Keratinocyte (primary cell): ENCODE measurements around the gene ZFP69. TPM values are rescaled to one million over a fixed set of nuclear protein-coding genes. Genes with fewer than 3 reads are reported as not detected.
"Not testable (repeated sequence)": the region's sequence is repeated elsewhere in the genome, so short reads cannot be mapped to it uniquely, and the experiment has no call there.

Experiments
- DNase-seq: peaks from one replicate; pipeline ENCODE4 v3.0.0-alpha.2; 2011; ENCODE audit warnings: low read depth, missing footprints, low spot score
- FAIRE-seq: peaks from 2 replicates; lab custom pipeline; 2011; peaks lifted over from hg19 to GRCh38; lab: Jason Lieb, UNC
- H2AFZ ChIP-seq: 2 replicates; pipeline ENCODE4 v1.6.0; 2012; ENCODE audit warnings: low read length, control low read depth, inconsistent platforms; ENCODE audit not compliant: control insufficient read depth
- H3K27ac ChIP-seq: 2 replicates; pipeline ENCODE4 v1.5.1; 2011; ENCODE audit warnings: low read length; ENCODE audit not compliant: control insufficient read depth, insufficient read depth
- H3K27me3 ChIP-seq: 3 replicates; pipeline ENCODE4 v1.6.0; 2011; ENCODE audit warnings: low read length; ENCODE audit not compliant: control insufficient read depth, insufficient read depth; ENCODE audit errors: extremely low read depth
- H3K36me3 ChIP-seq, 2 experiments: 2 replicates in 1 of 2; 3 replicates in 1 of 2; pipeline ENCODE4 v1.5.1; 2011; ENCODE audit warnings: low read length in 2 of 2, mild to moderate bottlenecking in 1 of 2; ENCODE audit not compliant: control insufficient read depth in 2 of 2, insufficient read depth in 2 of 2; ENCODE audit errors: extremely low read depth in 1 of 2
- H3K4me1 ChIP-seq: 3 replicates; pipeline ENCODE4 v1.5.1; 2011; ENCODE audit warnings: low read length; ENCODE audit not compliant: control insufficient read depth, insufficient read depth; ENCODE audit errors: extremely low read depth
- H3K4me2 ChIP-seq: 3 replicates; pipeline ENCODE4 v1.6.0; 2011; ENCODE audit warnings: low read depth, low read length; ENCODE audit not compliant: control insufficient read depth, insufficient read depth; ENCODE audit errors: extremely low read depth
- H3K4me3 ChIP-seq, 3 experiments: fragments of 200-600 bp in 1 of 3; sonication (generic) in 1 of 3; 2 replicates in 2 of 3; 3 replicates in 1 of 3; pipeline ENCODE4 v1.5.1; 2011 to 2016; ENCODE audit warnings: low read length in 3 of 3, mild to moderate bottlenecking in 3 of 3, control low read depth in 2 of 3, inconsistent platforms in 1 of 3, low read depth in 1 of 3, mixed read lengths in 1 of 3, mixed run types in 1 of 3, moderate library complexity in 1 of 3; ENCODE audit not compliant: control insufficient read depth in 2 of 3, insufficient read depth in 2 of 3; ENCODE audit errors: extremely low read depth in 1 of 3
- H3K79me2 ChIP-seq: 2 replicates; pipeline ENCODE4 v1.6.0; 2012; ENCODE audit warnings: low read length; ENCODE audit not compliant: control insufficient read depth, insufficient read depth
- H3K9ac ChIP-seq: 3 replicates; pipeline ENCODE4 v1.6.0; 2011; ENCODE audit warnings: low read length; ENCODE audit not compliant: control insufficient read depth, insufficient read depth; ENCODE audit errors: extremely low read depth
- H3K9me1 ChIP-seq: 3 replicates; pipeline ENCODE4 v1.6.0; 2011; ENCODE audit warnings: low read length; ENCODE audit not compliant: control insufficient read depth, insufficient read depth; ENCODE audit errors: extremely low read depth
- H3K9me3 ChIP-seq: 2 replicates; pipeline ENCODE4 v1.5.1; 2012; ENCODE audit warnings: low read depth, low read length; ENCODE audit not compliant: control insufficient read depth
- H4K20me1 ChIP-seq: 3 replicates; pipeline ENCODE4 v1.6.0; 2011; ENCODE audit warnings: low read length; ENCODE audit not compliant: control insufficient read depth, insufficient read depth; ENCODE audit errors: extremely low read depth
- CTCF ChIP-seq, 3 experiments: IDR thresholded peaks in 1 of 3; conservative IDR thresholded peaks in 1 of 3; optimal IDR thresholded peaks in 1 of 3; 2 replicates in 2 of 3; 3 replicates in 1 of 3; pipeline versions ENCODE3 to v1.5.1; 2011; ENCODE audit warnings: low read length in 3 of 3, mild to moderate bottlenecking in 3 of 3, moderate library complexity in 2 of 3, control low read depth in 1 of 3, inconsistent platforms in 1 of 3; ENCODE audit not compliant: insufficient read depth in 2 of 3; ENCODE audit errors: extremely low read depth in 1 of 3
- EZH2 ChIP-seq: IDR thresholded peaks from one replicate; pipeline ENCODE4 v1.6.1; 2012; ENCODE audit warnings: inconsistent platforms, mild to moderate bottlenecking, low read length, moderate library complexity
- dilution Hi-C: fragments of 300-500 bp; cut with MboI; formaldehyde crosslinking; loops from one replicate; pipeline ENCODE4 v1.7.0; 2020; ENCODE audit warnings: low sequenced_read_pairs; ENCODE audit not compliant: extremely low pct_ligation_motif_present
- polyA plus RNA-seq, 5 experiments: library from polyadenylated mRNA; depleted of rRNA in 3 of 5; stranded (reverse) in 3 of 5; stranded (forward) in 1 of 5; unstranded in 1 of 5; fragments of >200 nt; gene quantifications; 1 replicate in 1 of 5; 2 replicates in 3 of 5; 3 replicates in 1 of 5; pipeline versions ENCODE4 v1.2.1 to v1.2.3, GENCODE V29; 2011 to 2012; ENCODE audit warnings: missing spikeins in 2 of 5, low read depth in 1 of 5, low replicate concordance in 1 of 5

The ZFP69 gene
- polyA plus RNA-seq, 1 donor (not counting 4 experiments of a cell fraction or from before 2014, with no cell fraction given), result 3.5 TPM

GRCh38 chr1:40479156-40479555 lies 2.1 kb downstream of the ZFP69 start:
- no peaks in the 10 kb centered on the region for H3K9me1 ChIP-seq
- H3K9ac ChIP-seq, result no peak overlapping the region
- H3K4me2 ChIP-seq, result no peak overlapping the region
- dilution Hi-C loops, result no loop called here
- TF ChIP-seq CTCF (optimal IDR thresholded peaks at IDR 0.05 in 1 of 3, IDR thresholded peaks at IDR 0.05 in 1 of 3, conservative IDR thresholded peaks at IDR 0.05 in 1 of 3; ENCODE audit: extremely low read depth in 1 of 3, insufficient read depth in 2 of 3, low read length in 3 of 3) (no peak), EZH2 (no peak)
- DNase-seq (no peak), FAIRE-seq (no peak)
- peaks cover 4% of the 10 kb centered on the region for H3K4me1 ChIP-seq
- H4K20me1 ChIP-seq, result no peaks in the 10 kb centered on the region
- peaks cover 4% of the 10 kb centered on the region for H3K9me3 ChIP-seq
- H3K4me3 ChIP-seq, result no peak overlapping the region
- no peaks in the 10 kb centered on the region for H3K27me3 ChIP-seq
- no peaks in the 10 kb centered on the region for H3K36me3 ChIP-seq
- no peaks in the 10 kb centered on the region for H3K79me2 ChIP-seq
- no peak overlapping the region for H3K27ac ChIP-seq
- H2AFZ ChIP-seq, result no peak overlapping the region

- dilution Hi-C loops, result no loop called here
- no peak for FAIRE-seq
These were observed 18.3 kb downstream of the ZFP69 start for GRCh38 chr1:40495315-40495903.

GRCh38 chr1:40502651-40503050 lies 25.6 kb downstream of the ZFP69 start:
- H3K4me1 ChIP-seq, H3K4me3 ChIP-seq, H3K4me2 ChIP-seq, H3K36me3 ChIP-seq, H3K9ac ChIP-seq, H4K20me1 ChIP-seq, H2AFZ ChIP-seq, H3K27ac ChIP-seq, H3K79me2 ChIP-seq, H3K9me1 ChIP-seq, dilution Hi-C loops, H3K9me3 ChIP-seq, DNase-seq, FAIRE-seq, H3K27me3 ChIP-seq: not testable (repeated sequence)

More at GRCh38 chr1:40495315-40495903, 18.3 kb downstream of the ZFP69 start:
- Histone ChIP-seq H3K9me3 (peaks cover 9% of the 10 kb centered on the region), H3K27ac (no peak overlapping the region), H3K4me3 (no peak overlapping the region), H3K4me2 (no peak overlapping the region), H4K20me1 (no peaks in the 10 kb centered on the region), H3K9ac (no peak overlapping the region), H3K36me3 (peaks cover 0 to 2% of the 10 kb centered on the region in 2 experiments), H2AFZ (no peak overlapping the region), H3K27me3 (no peaks in the 10 kb centered on the region), H3K9me1 (no peaks in the 10 kb centered on the region), H3K79me2 (no peaks in the 10 kb centered on the region), H3K4me1 (no peaks in the 10 kb centered on the region)
- TF ChIP-seq EZH2 (no peak), CTCF (optimal IDR thresholded peaks at IDR 0.05 in 1 of 3, IDR thresholded peaks at IDR 0.05 in 1 of 3, conservative IDR thresholded peaks at IDR 0.05 in 1 of 3; ENCODE audit: extremely low read depth in 1 of 3, insufficient read depth in 2 of 3, low read length in 3 of 3) (no peak)
- DNase-seq, result no peak
